Urinary bladder (tissue), 4 donors: ENCODE data around the gene MYBPHL. TPM values are rescaled to one million over a fixed set of nuclear protein-coding genes. Genes with fewer than 3 reads are reported as not detected.
A peak's percentile ranks its signal among the peaks of the same experiment; 100 is the strongest.

Experiments used
- DNase-seq: peaks from one replicate; pipeline ENCODE4 v3.0.0-alpha.2; 2015; ENCODE audit errors: extremely low spot score
- H3K27ac ChIP-seq: one replicate; pipeline ENCODE4 v1.5.1; 2013; ENCODE audit warnings: low read depth, mild to moderate bottlenecking, moderate library complexity
- H3K36me3 ChIP-seq: one replicate; pipeline ENCODE4 v1.6.1; 2013; ENCODE audit warnings: mild to moderate bottlenecking, moderate library complexity; ENCODE audit not compliant: insufficient read depth
- H3K4me1 ChIP-seq: one replicate; pipeline ENCODE4 v1.6.1; 2013; ENCODE audit warnings: mild to moderate bottlenecking, moderate library complexity; ENCODE audit not compliant: insufficient read depth
- H3K4me3 ChIP-seq: one replicate; pipeline ENCODE4 v1.5.1; 2013; ENCODE audit warnings: low read depth, low read length
- WGBS: extraction: QIAGEN DNeasy Blood & Tissue Kit; methylation state at CpG from one replicate; pipeline ENCODE4 v1.1.7; 2013; 5-methylcytosine and 5-hydroxymethylcytosine counted together
- polyA plus RNA-seq: library from polyadenylated mRNA; stranded (reverse); fragments of 200-250 nt; gene quantifications from one replicate; pipeline ENCODE4 v1.2.3, GENCODE V29; 2013
- total RNA-seq: library from RNA; depleted of rRNA; stranded (reverse); fragments of >200 nt; gene quantifications from one replicate; pipeline ENCODE4 v1.2.3, GENCODE V29; 2014
- donor health status: healthy with polysubstance abuse.
- donor health status: healthy.

Gene MYBPHL
- total and polyA plus RNA-seq, 2 donors = 0.22 TPM; not detected in 1

DNA sequence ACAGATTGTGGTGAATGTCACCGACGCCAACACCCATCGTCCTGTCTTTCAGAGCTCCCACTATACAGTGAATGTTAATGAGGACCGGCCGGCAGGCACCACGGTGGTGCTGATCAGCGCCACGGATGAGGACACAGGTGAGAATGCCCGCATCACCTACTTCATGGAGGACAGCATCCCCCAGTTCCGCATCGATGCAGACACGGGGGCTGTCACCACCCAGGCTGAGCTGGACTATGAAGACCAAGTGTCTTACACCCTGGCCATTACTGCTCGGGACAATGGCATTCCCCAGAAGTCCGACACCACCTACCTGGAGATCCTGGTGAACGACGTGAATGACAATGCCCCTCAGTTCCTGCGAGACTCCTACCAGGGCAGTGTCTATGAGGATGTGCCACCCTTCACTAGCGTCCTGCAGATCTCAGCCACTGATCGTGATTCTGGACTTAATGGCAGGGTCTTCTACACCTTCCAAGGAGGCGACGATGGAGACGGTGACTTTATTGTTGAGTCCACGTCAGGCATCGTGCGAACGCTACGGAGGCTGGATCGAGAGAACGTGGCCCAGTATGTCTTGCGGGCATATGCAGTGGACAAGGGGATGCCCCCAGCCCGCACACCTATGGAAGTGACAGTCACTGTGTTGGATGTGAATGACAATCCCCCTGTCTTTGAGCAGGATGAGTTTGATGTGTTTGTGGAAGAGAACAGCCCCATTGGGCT, 54.5 kb downstream of the MYBPHL start:
- WGBS = 97% methylated on average over 31 of the region's 31 CpGs
- Histone ChIP-seq H3K4me1 (no peaks in the 10 kb centered on the region), H3K4me3 (no peak overlapping the region), H3K36me3 (no peaks in the 10 kb centered on the region), H3K27ac (no peak overlapping the region)
- DNase-seq = no peak

DNA sequence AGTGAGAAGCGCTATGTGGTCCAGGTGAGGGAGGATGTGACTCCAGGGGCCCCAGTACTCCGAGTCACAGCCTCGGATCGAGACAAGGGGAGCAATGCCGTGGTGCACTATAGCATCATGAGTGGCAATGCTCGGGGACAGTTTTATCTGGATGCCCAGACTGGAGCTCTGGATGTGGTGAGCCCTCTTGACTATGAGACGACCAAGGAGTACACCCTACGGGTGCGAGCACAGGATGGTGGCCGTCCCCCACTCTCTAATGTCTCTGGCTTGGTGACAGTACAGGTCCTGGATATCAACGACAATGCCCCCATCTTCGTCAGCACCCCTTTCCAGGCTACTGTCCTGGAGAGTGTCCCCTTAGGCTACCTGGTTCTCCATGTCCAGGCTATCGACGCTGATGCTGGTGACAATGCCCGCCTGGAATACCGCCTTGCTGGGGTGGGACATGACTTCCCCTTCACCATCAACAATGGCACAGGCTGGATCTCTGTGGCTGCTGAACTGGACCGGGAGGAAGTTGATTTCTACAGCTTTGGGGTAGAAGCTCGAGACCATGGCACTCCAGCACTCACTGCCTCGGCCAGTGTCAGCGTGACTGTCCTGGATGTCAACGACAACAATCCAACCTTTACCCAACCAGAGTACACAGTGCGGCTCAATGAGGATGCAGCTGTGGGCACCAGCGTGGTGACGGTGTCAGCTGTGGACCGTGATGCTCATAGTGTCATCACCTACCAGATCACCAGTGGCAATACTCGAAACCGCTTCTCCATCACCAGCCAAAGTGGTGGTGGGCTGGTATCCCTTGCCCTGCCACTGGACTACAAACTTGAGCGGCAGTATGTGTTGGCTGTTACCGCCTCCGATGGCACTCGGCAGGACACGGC, 55.3 kb downstream of the MYBPHL start:
- H3K4me3 ChIP-seq = no peak overlapping the region
- H3K4me1 ChIP-seq = no peaks in the 10 kb centered on the region
- H3K36me3 ChIP-seq = no peaks in the 10 kb centered on the region
- DNase-seq = no peak
- WGBS = 96% methylated on average over 32 of the region's 32 CpGs
- no peak overlapping the region for H3K27ac ChIP-seq

- Histone ChIP-seq H3K27ac (no peak overlapping the region), H3K4me1 (no peaks in the 10 kb centered on the region), H3K36me3 (no peaks in the 10 kb centered on the region), H3K4me3 (no peak overlapping the region)
- WGBS = 91% methylated on average over 33 of the region's 33 CpGs
- DNase-seq = no peak
Measured at GRCh38 chr1:109250454-109251276, 56.1 kb downstream of the MYBPHL start.

GRCh38 chr1:109249654-109250401, 57.0 kb downstream of the MYBPHL start:
- Histone ChIP-seq H3K27ac (no peak overlapping the region), H3K36me3 (no peaks in the 10 kb centered on the region), H3K4me1 (no peaks in the 10 kb centered on the region), H3K4me3 (peak overlapping the region; percentile 69)
- 2% methylated on average over 80 of the region's 80 CpGs for WGBS
- DNase-seq = no peak

GRCh38 chr1:109248797-109249629, 57.8 kb downstream of the MYBPHL start, which contains the start of gene CELSR2:
Gene CELSR2, plus strand, starts transcription at chr1:109249539. Its CDS starts 541 bp downstream, at chr1:109250080.
- no peak for DNase-seq
- Histone ChIP-seq H3K36me3 (no peaks in the 10 kb centered on the region), H3K4me1 (no peaks in the 10 kb centered on the region), H3K27ac (no peak within 1 kb of the TSS), H3K4me3 (peak within 1 kb of the TSS; percentile 69)
- 12% methylated on average over 49 of the region's 49 CpGs for WGBS

DNA sequence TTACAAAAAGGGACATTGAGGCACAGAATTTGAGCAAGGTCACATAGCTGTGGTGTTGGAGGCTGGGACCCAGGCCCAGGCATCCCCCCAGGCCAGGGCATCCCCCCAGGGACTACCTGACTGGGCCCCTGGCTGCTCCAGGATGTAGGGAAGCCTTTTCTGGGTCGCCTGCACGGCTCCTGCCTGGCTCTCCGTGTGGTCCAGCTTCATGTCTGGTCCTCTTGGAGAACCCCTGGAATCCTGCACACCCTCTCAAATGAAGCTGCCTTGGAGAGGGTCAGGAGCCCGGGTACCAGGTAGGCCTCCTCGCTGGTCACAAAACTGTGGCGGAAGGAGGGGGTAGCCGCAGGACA, 58.4 kb downstream of the MYBPHL start:
- WGBS = 96% methylated on average over 7 of the region's 7 CpGs
- Histone ChIP-seq H3K36me3 (no peaks in the 10 kb centered on the region), H3K4me1 (no peaks in the 10 kb centered on the region), H3K4me3 (no peak overlapping the region), H3K27ac (no peak overlapping the region)
- no peak for DNase-seq

DNA sequence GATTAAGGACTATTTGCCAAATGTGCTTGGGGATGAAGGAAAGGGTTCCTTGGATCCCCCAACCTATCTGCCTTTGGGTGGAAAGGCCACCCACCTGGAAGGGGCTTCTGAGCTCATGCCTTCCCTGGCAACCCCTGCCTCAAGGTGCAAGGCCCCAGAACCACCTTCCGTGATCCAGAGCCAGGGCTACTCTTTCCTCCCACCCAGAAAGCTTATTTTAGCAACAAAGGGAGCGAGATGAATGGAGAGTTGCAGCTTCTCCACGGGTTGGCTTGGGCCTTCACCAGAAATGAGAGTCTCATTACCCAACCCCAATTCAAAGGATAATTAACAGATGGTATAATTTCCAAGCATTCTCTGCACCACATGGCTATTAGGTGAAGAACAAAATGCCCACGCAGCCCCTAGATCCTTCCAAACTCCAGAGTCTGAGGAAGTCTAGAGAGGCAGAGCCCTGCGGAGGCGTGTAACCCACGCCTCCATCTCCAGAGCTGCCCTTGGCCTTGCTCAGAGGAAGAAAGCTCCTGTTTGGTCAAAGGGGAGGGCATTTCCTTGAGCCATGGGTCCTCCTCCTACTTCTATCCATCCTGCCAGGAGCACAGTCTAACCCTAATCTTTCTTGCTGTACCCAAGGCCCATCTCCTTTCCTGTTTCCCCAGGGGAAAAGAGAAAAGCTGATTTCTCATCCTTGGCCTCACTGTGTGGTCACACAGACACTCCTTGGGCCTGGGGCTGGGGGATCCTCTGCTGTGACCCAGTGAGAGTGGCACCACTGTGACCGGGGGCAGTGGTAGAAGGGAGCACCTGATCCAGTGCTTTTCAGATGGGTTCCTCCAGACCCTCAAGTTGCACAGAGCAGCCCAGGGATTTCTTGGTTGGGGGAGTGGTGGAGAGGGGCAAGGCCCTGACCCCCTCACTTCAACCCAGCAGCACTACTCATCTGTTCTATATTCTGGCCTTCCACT, 59.1 kb downstream of the MYBPHL start:
- Histone ChIP-seq H3K4me3 (no peak overlapping the region), H3K4me1 (no peaks in the 10 kb centered on the region), H3K36me3 (no peaks in the 10 kb centered on the region), H3K27ac (no peak overlapping the region)
- 87% methylated on average over 8 of the region's 8 CpGs for WGBS
- no peak for DNase-seq

DNA sequence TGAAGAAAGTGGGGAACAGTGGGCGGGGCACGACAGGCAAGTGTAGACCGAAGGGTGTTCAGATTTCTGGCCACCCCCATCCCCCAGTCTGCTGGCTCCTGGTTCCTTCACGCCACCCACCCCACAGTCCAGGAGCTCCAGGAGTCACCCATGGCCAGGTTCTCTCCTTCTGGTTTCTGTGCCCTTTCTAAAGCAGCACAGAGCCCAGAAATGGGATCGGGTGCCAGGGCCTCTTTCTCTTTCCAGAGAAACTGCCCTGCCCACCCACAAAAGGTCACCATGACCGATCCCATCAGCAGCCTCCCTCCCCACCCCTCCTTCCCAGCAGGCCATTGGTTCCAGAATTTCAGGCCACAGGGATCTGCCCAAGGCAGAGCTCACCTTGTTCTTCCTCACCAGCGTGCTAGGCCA, 60.7 kb downstream of the MYBPHL start:
- 84% methylated on average over 7 of the region's 7 CpGs for WGBS

DNA sequence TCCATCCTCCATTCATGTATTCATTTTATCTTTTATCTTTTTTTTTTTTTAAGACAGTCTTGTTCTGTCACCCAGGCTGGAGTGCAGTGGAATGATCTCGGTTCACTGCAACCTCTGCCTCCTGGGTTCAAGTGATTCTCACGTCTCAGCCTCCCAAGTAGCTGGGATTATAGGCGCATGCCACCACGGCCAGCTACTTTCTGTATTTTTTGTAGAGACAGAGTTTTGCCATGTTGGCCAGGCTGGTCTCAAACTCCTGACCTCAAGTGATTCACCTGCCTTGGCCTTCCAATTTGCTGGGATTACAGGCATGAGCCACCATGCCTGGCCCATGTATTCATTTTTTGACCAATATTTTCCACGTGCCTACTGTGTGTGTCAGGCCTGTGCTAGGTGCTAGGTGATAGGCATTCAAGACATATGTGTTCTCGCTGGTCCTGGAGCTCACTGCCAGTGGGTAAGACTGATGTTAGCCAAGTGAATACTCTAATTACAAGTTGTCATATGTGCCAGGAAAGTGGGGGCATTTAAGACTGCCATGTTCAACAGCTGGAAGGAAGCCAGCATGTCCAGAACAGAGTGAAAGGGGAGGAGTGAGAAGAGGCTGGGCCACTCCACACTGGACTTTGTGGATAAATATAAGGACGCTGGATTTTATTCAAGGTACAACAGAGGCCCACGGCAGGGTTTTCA, 62.8 kb downstream of the MYBPHL start:
- no peak overlapping the region for H3K4me3 ChIP-seq
- DNase-seq = no peak
- no peaks in the 10 kb centered on the region for H3K36me3 ChIP-seq
- H3K27ac ChIP-seq = no peak overlapping the region
- H3K4me1 ChIP-seq = no peaks in the 10 kb centered on the region
- WGBS = 84% methylated on average over 8 of the region's 8 CpGs

More for the DNA sequence above, 60.7 kb downstream of the MYBPHL start:
- DNase-seq = no peak
- Histone ChIP-seq H3K4me3 (no peak overlapping the region), H3K4me1 (no peaks in the 10 kb centered on the region), H3K36me3 (no peaks in the 10 kb centered on the region), H3K27ac (no peak overlapping the region)

DNA sequence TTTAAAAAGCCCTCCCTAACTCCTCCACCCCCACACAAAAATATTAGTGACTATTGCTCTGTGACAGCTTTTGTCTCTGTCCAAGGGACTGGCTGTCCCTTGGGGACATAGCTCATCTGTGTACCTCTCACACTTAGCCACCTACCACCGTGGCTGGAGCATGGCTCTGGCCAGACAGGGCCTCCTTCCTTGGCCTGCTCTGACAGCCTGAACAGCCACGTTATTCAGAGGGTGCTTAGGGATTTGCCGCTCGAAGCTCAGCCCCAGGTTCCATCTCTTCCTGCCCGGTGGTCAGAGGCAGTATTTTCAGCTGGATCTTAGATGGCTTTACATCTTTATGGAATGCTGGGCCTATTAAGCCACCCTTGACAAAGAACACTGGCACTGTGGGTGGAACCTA, 63.6 kb downstream of the MYBPHL start:
- no peak overlapping the region for H3K27ac ChIP-seq
- no peak overlapping the region for H3K4me3 ChIP-seq
- DNase-seq = no peak
- 64% methylated on average over 5 of the region's 5 CpGs for WGBS
- no peaks in the 10 kb centered on the region for H3K4me1 ChIP-seq
- no peaks in the 10 kb centered on the region for H3K36me3 ChIP-seq

DNA sequence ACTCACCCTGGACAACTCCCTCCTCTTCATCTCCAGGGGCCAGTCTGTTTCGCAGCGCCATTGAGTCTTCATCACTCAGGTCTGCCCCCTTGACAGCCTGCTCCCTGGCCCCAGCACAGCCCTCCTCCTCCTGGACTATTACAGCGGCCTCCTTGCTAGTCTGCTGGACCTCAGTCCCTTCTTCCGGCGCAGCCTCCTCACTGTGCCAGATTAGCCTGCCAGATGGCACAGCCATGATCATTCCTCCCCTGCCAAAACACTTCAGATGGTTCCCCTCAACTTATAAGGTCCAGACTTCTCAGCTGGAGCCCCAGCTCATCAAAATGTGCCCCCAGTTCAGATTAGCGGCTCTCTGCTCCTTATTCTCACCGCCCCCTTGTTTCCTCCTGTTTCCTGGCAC, 64.4 kb downstream of the MYBPHL start:
- no peak overlapping the region for H3K4me3 ChIP-seq
- no peak for DNase-seq
- H3K27ac ChIP-seq = no peak overlapping the region
- no peaks in the 10 kb centered on the region for H3K4me1 ChIP-seq
- no peaks in the 10 kb centered on the region for H3K36me3 ChIP-seq
- 51% methylated on average over 7 of the region's 7 CpGs for WGBS
